Caco-2 (cell line): ENCODE data around the gene NHLRC4. TPM values are rescaled to one million over a fixed set of nuclear protein-coding genes. Genes with fewer than 3 reads are reported as not detected.

Source experiments
- Bru-seq: library from RNA; stranded (reverse); fragments of 400-500 nt; gene quantifications from one replicate; lab custom pipeline; 2021; lab: Mats Ljungman, UMichigan
- BruChase-seq, 2 experiments: library from RNA; stranded (reverse); fragments of 400-500 nt; gene quantifications; one replicate each; lab custom pipeline; 2021; lab: Mats Ljungman, UMichigan
- BruUV-seq: library from RNA; stranded (reverse); fragments of 400-500 nt; replicated peaks from 2 replicates; lab custom pipeline; 2021; lab: Mats Ljungman, UMichigan
- CTCF ChIA-PET: fragments of 300-600 bp; sonication (Branson Sonifier 250); formaldehyde crosslinking; loops from one replicate; lab custom pipeline; 2022; ENCODE audit warnings: antibody characterized with exemption; lab: Charles Lee
- POLR2A ChIA-PET: fragments of 300-600 bp; sonication (Branson Sonifier 250); formaldehyde crosslinking; loops from one replicate; lab custom pipeline; 2022; ENCODE audit warnings: antibody characterized with exemption; lab: Charles Lee
- DNase-seq, 2 experiments: peaks; one replicate each; pipeline versions ENCODE4 v3.0.0 to v3.0.0-alpha.2; 2020 to 2022
- H3K27me3 ChIP-seq: replicated peaks from 2 replicates; pipeline ENCODE4 v1.6.0; 2011; ENCODE audit warnings: low read length; ENCODE audit not compliant: control insufficient read depth, insufficient read depth
- H3K36me3 ChIP-seq: 2 replicates; pipeline ENCODE4 v1.5.1; 2011; ENCODE audit warnings: low read length; ENCODE audit not compliant: control insufficient read depth, insufficient read depth
- H3K4me1 ChIP-seq: fragments of 250-450 bp; sonication (Bioruptor Pico); 2 replicates; pipeline ENCODE4 v1.5.1; 2020; ENCODE audit warnings: mild to moderate bottlenecking
- H3K4me3 ChIP-seq: 2 replicates; pipeline ENCODE4 v1.5.1; 2011; ENCODE audit warnings: low read depth, mild to moderate bottlenecking, control low read depth, low read length
- H3K9me3 ChIP-seq: fragments of 250-450 bp; sonication (Bioruptor Pico); 2 replicates; pipeline ENCODE4 v1.5.1; 2020; ENCODE audit warnings: mild to moderate bottlenecking, moderate library complexity
- H3K27ac Mint-ChIP-seq: one replicate; pipeline ENCODE4 v1.8.0; 2022; ENCODE audit warnings: mixed read lengths; ENCODE audit not compliant: unreplicated experiment
- H3K27me3 Mint-ChIP-seq: one replicate; pipeline ENCODE4 v1.8.0; 2022; ENCODE audit warnings: mixed read lengths; ENCODE audit not compliant: insufficient read depth, unreplicated experiment
- H3K36me3 Mint-ChIP-seq: one replicate; pipeline ENCODE4 v1.8.0; 2022; ENCODE audit warnings: mild to moderate bottlenecking, mixed read lengths; ENCODE audit not compliant: insufficient read depth, unreplicated experiment
- H3K4me1 Mint-ChIP-seq: one replicate; pipeline ENCODE4 v1.8.0; 2022; ENCODE audit warnings: low read depth, mixed read lengths; ENCODE audit not compliant: unreplicated experiment
- H3K4me3 Mint-ChIP-seq: one replicate; pipeline ENCODE4 v1.8.0; 2022; ENCODE audit warnings: mild to moderate bottlenecking, moderate library complexity, mixed read lengths; ENCODE audit not compliant: unreplicated experiment
- H3K9me3 Mint-ChIP-seq: one replicate; pipeline ENCODE4 v1.8.0; 2022; ENCODE audit warnings: mixed read lengths; ENCODE audit not compliant: unreplicated experiment
- CTCF ChIP-seq, 2 experiments: fragments of 200-600 bp in 1 of 2; IDR thresholded peaks; 1 replicate in 1 of 2; 2 replicates in 1 of 2; pipeline versions ENCODE4 v1.5.1 to v1.8.0; 2011 to 2022; ENCODE audit warnings: antibody characterized with exemption in 1 of 2, control low read depth in 1 of 2, inconsistent platforms in 1 of 2, low read depth in 1 of 2, low read length in 1 of 2, mild to moderate bottlenecking in 1 of 2, moderate library complexity in 1 of 2; ENCODE audit not compliant: insufficient read depth in 1 of 2, severe bottlenecking in 1 of 2, unreplicated experiment in 1 of 2
- intact Hi-C: fragments of 100-400 bp; cut with micrococcal nuclease; formaldehyde crosslinking; loops from one replicate; pipeline ENCODE4 v1.10.0; 2022; ENCODE audit not compliant: unreplicated experiment
- long read RNA-seq: library from polyadenylated mRNA; stranded (forward); transcript quantifications from one replicate; pipeline ENCODE4 v2.0.0, GENCODE V29; 2022
- total RNA-seq: library from RNA; stranded (reverse); gene quantifications from 2 replicates; pipeline ENCODE4 v1.2.3, GENCODE V29; 2022

Gene NHLRC4
- not detected in 2 replicates for total RNA-seq
- Bru-seq, nascent RNA: not detected
- not detected for BruChase-seq, experiment 1, labeled RNA remaining after a 2-hour chase
- BruChase-seq, experiment 2, labeled RNA remaining after a 6-hour chase: not detected
- long read RNA-seq: 0 reads

- Mint-ChIP-seq H3K27me3 (no peaks in the 10 kb centered on the region), H3K4me1 (peaks cover 10% of the 10 kb centered on the region), H3K36me3 (peaks cover 5% of the 10 kb centered on the region), H3K9me3 (no peaks in the 10 kb centered on the region), H3K27ac (no peak within 1 kb of the TSS), H3K4me3 (no peak within 1 kb of the TSS)
- Histone ChIP-seq H3K4me1 (peaks cover 9% of the 10 kb centered on the region; the same call in 1 of the 2 replicates), H3K4me3 (no peak within 1 kb of the TSS), H3K36me3 (no peaks in the 10 kb centered on the region), H3K27me3 (no peaks in the 10 kb centered on the region), H3K9me3 (no peaks in the 10 kb centered on the region)
- DNase-seq: no peak
- no TSS peak for BruUV-seq
- no peak for TF ChIP-seq CTCF (IDR thresholded peaks at IDR 0.05; ENCODE audit: insufficient read depth in 1 of 2, low read depth in 1 of 2, low read length in 1 of 2, severe bottlenecking in 1 of 2, unreplicated experiment in 1 of 2)
- intact Hi-C loops: no loop called here
- POLR2A ChIA-PET: no interaction called here
- CTCF ChIA-PET: no interaction called here
Observed at GRCh38 chr16:566475-567372, at the start of gene NHLRC4. Gene NHLRC4, plus strand, starts transcription at chr16:567005. Its CDS starts 1,043 bp downstream, at chr16:568048.

- no peaks in the 10 kb centered on the region for H3K36me3 ChIP-seq
- H3K27ac Mint-ChIP-seq: no peak overlapping the region
- no peak overlapping the region for H3K4me3 Mint-ChIP-seq
- H3K36me3 Mint-ChIP-seq: peaks cover 26% of the 10 kb centered on the region
- H3K27me3 Mint-ChIP-seq: no peaks in the 10 kb centered on the region
- H3K9me3 Mint-ChIP-seq: no peaks in the 10 kb centered on the region
- H3K4me1 ChIP-seq: no peaks in the 10 kb centered on the region
- no peak for DNase-seq
- H3K4me1 Mint-ChIP-seq: no peaks in the 10 kb centered on the region
- intact Hi-C loops: no loop called here
- H3K9me3 ChIP-seq: no peaks in the 10 kb centered on the region
- no TSS peak for BruUV-seq
- CTCF ChIA-PET: interaction anchor here (0.6 kb wide), 1 partner anchor 123 kb away, joined by 3 read pairs; no protein-coding TSS in a partner anchor
- no peak overlapping the region for H3K4me3 ChIP-seq
- TF ChIP-seq CTCF (IDR thresholded peaks at IDR 0.05; ENCODE audit: insufficient read depth in 1 of 2, low read depth in 1 of 2, low read length in 1 of 2, severe bottlenecking in 1 of 2, unreplicated experiment in 1 of 2): no peak
- no peaks in the 10 kb centered on the region for H3K27me3 ChIP-seq
- POLR2A ChIA-PET: no interaction called here
Observed at GRCh38 chr16:518858-519257, 47.9 kb upstream of the NHLRC4 start.

GRCh38 chr16:519425-519824 is 47.4 kb upstream of the NHLRC4 start:
- ChIA-PET CTCF (no interaction called here), POLR2A (no interaction called here)
- Mint-ChIP-seq H3K27me3 (no peaks in the 10 kb centered on the region), H3K36me3 (peaks cover 30% of the 10 kb centered on the region), H3K4me1 (no peaks in the 10 kb centered on the region), H3K4me3 (no peak overlapping the region), H3K27ac (no peak overlapping the region), H3K9me3 (no peaks in the 10 kb centered on the region)
- Histone ChIP-seq H3K9me3 (no peaks in the 10 kb centered on the region), H3K27me3 (no peaks in the 10 kb centered on the region), H3K4me1 (no peaks in the 10 kb centered on the region), H3K4me3 (no peak overlapping the region), H3K36me3 (no peaks in the 10 kb centered on the region)
- intact Hi-C loops: no loop called here
- no peak for DNase-seq
- TF ChIP-seq CTCF (IDR thresholded peaks at IDR 0.05; ENCODE audit: insufficient read depth in 1 of 2, low read depth in 1 of 2, low read length in 1 of 2, severe bottlenecking in 1 of 2, unreplicated experiment in 1 of 2): no peak
- no TSS peak for BruUV-seq
